Neural cell (in vitro differentiated cells): ENCODE data around the gene ZDHHC3. TPM values are rescaled to one million over a fixed set of nuclear protein-coding genes. Genes with fewer than 3 reads are reported as not detected.

Experiments used
- H2AFZ ChIP-seq: fragments of 200-600, 300-800 bp; sonication (generic), shearing (Covaris generic); 2 replicates; pipeline ENCODE4 v1.6.0; 2014; ENCODE audit warnings: low read depth, mild to moderate bottlenecking, antibody characterized with exemption, low read length, moderate library complexity
- H3F3A ChIP-seq: fragments of 200-600 bp; shearing (Covaris generic); 2 replicates; pipeline ENCODE4 v1.6.1; 2016; ENCODE audit warnings: mild to moderate bottlenecking, moderate library complexity, mixed read lengths, antibody characterized with exemption, low read length; ENCODE audit not compliant: insufficient read depth, poor library complexity, severe bottlenecking
- H3K27ac ChIP-seq: fragments of 200-600, 300-800 bp; sonication (generic), shearing (Covaris generic); 2 replicates; pipeline ENCODE4 v1.5.1; 2014; ENCODE audit warnings: mild to moderate bottlenecking, low read length, moderate library complexity
- H3K27me3 ChIP-seq: fragments of 300-800, 200-600 bp; sonication (generic), shearing (Covaris generic); 2 replicates; pipeline ENCODE4 v1.6.0; 2014; ENCODE audit warnings: mild to moderate bottlenecking, low read depth, low read length, moderate library complexity; ENCODE audit not compliant: insufficient read depth
- H3K36me3 ChIP-seq: fragments of 300-800, 200-600 bp; sonication (generic), shearing (Covaris generic); 2 replicates; pipeline ENCODE4 v1.5.1; 2014; ENCODE audit warnings: mild to moderate bottlenecking, antibody characterized with exemption, low read length, moderate library complexity; ENCODE audit not compliant: insufficient read depth
- H3K4me2 ChIP-seq: fragments of 300-800, 200-600 bp; sonication (generic), shearing (Covaris generic); 2 replicates; pipeline ENCODE4 v1.6.0; 2014; ENCODE audit warnings: mild to moderate bottlenecking, low read length
- H3K4me3 ChIP-seq: fragments of 300-800, 200-600 bp; sonication (generic), shearing (Covaris generic); 2 replicates; pipeline ENCODE4 v1.5.1; 2014; ENCODE audit warnings: mild to moderate bottlenecking, low read length, moderate library complexity
- H3K79me2 ChIP-seq: fragments of 200-600 bp; shearing (Covaris generic); replicated peaks from 2 replicates; pipeline ENCODE4 v1.6.0; 2014; ENCODE audit warnings: mild to moderate bottlenecking, low read length, moderate library complexity; ENCODE audit not compliant: insufficient read depth
- H3K9ac ChIP-seq: fragments of 300-800, 200-600 bp; sonication (generic), shearing (Covaris generic); 2 replicates; pipeline ENCODE4 v1.6.1; 2016; ENCODE audit warnings: mild to moderate bottlenecking, low read length, mixed read lengths
- H3K9me2 ChIP-seq: fragments of 200-600 bp; shearing (Covaris generic); 2 replicates; pipeline ENCODE4 v1.6.1; 2016; ENCODE audit warnings: mild to moderate bottlenecking, low read length, mixed read lengths; ENCODE audit not compliant: insufficient read depth
- H3K9me3 ChIP-seq: fragments of 200-600, 300-800 bp; sonication (generic), shearing (Covaris generic); 2 replicates; pipeline ENCODE4 v1.6.1; 2016; ENCODE audit warnings: mild to moderate bottlenecking, mixed run types, low read length, moderate library complexity, mixed read lengths
- H4K20me1 ChIP-seq: fragments of 200-600 bp; shearing (Covaris generic); 2 replicates; pipeline ENCODE4 v1.6.1; 2016; ENCODE audit warnings: mild to moderate bottlenecking, mixed run types; ENCODE audit not compliant: insufficient read depth
- CTCF ChIP-seq: fragments of 450-650 bp; IDR thresholded peaks from 2 replicates; pipeline ENCODE4 v1.5.1; 2014; ENCODE audit warnings: antibody characterized with exemption, mild to moderate bottlenecking, moderate library complexity; ENCODE audit not compliant: poor library complexity, severe bottlenecking
- EP300 ChIP-seq: fragments of 450-650 bp; conservative IDR thresholded peaks from 2 replicates; pipeline ENCODE4 v1.6.1; 2014; ENCODE audit warnings: antibody characterized with exemption, mild to moderate bottlenecking, moderate library complexity; ENCODE audit not compliant: poor library complexity, severe bottlenecking
- EZH2 ChIP-seq: fragments of 200-600, 300-800 bp; shearing (Covaris generic), sonication (generic); IDR thresholded peaks from 2 replicates; pipeline ENCODE4 v1.6.1; 2014; ENCODE audit warnings: antibody characterized with exemption, low read length, borderline replicate concordance, mild to moderate bottlenecking; ENCODE audit not compliant: insufficient read depth, poor library complexity, severe bottlenecking
- MXI1 ChIP-seq: fragments of 450-650 bp; conservative IDR thresholded peaks from 2 replicates; pipeline ENCODE4 v1.6.1; 2014; ENCODE audit warnings: antibody characterized with exemption, mild to moderate bottlenecking; ENCODE audit not compliant: poor library complexity, severe bottlenecking
- POLR2AphosphoS5 ChIP-seq: IDR thresholded peaks from 2 replicates; pipeline ENCODE4 v1.6.1; 2012
- RAD21 ChIP-seq: fragments of 450-650 bp; conservative IDR thresholded peaks from 2 replicates; pipeline ENCODE4 v1.6.1; 2014; ENCODE audit warnings: antibody characterized with exemption, mild to moderate bottlenecking, moderate library complexity
- REST ChIP-seq: IDR thresholded peaks from 2 replicates; pipeline ENCODE4 v1.6.1; 2012; ENCODE audit warnings: borderline replicate concordance
- SMC3 ChIP-seq: fragments of 450-650 bp; conservative IDR thresholded peaks from 2 replicates; pipeline ENCODE4 v1.6.1; 2014; ENCODE audit warnings: antibody characterized with exemption, mild to moderate bottlenecking, moderate library complexity; ENCODE audit not compliant: poor library complexity
- TAF1 ChIP-seq: IDR thresholded peaks from 2 replicates; pipeline ENCODE4 v1.6.1; 2012; ENCODE audit warnings: low read depth
- polyA plus RNA-seq: library from polyadenylated mRNA; depleted of rRNA; stranded (reverse); fragments of >200 nt; gene quantifications from 2 replicates; pipeline ENCODE4 v1.2.3, GENCODE V29; 2014

ZDHHC3 gene
- polyA plus RNA-seq, 1 donor from 2014 or later: 35.8 TPM

- H3K36me3 ChIP-seq: no peaks in the 10 kb centered on the region
- no peak overlapping the region for H3K27ac ChIP-seq
- H3K9me3 ChIP-seq: no peaks in the 10 kb centered on the region
- TF ChIP-seq SMC3: no peak
- no peak for TF ChIP-seq TAF1
- TF ChIP-seq CTCF: no peak
- no peak for TF ChIP-seq REST
- TF ChIP-seq RAD21: no peak
- no peak for TF ChIP-seq EP300
- no peak for TF ChIP-seq EZH2
- TF ChIP-seq MXI1: no peak
- TF ChIP-seq POLR2AphosphoS5: no peak
- no peak overlapping the region for H3K4me2 ChIP-seq
- H2AFZ ChIP-seq: no peak overlapping the region
- H3K4me3 ChIP-seq: no peak overlapping the region
- no peaks in the 10 kb centered on the region for H4K20me1 ChIP-seq
- H3F3A ChIP-seq: no peaks in the 10 kb centered on the region
- H3K9ac ChIP-seq: no peak overlapping the region
- peaks cover 6% of the 10 kb centered on the region for H3K79me2 ChIP-seq
- no peaks in the 10 kb centered on the region for H3K27me3 ChIP-seq
- no peaks in the 10 kb centered on the region for H3K9me2 ChIP-seq
These were observed 17.6 kb downstream of the ZDHHC3 start for GRCh38 chr3:44958386-44958785.

GRCh38 chr3:44957986-44958385 lies 18.0 kb downstream of the ZDHHC3 start:
- Histone ChIP-seq H3K4me3 (no peak overlapping the region), H3K79me2 (peaks cover 5% of the 10 kb centered on the region), H2AFZ (no peak overlapping the region), H3K9me2 (no peaks in the 10 kb centered on the region), H3K27ac (no peak overlapping the region), H3F3A (no peaks in the 10 kb centered on the region), H3K27me3 (no peaks in the 10 kb centered on the region), H3K9ac (no peak overlapping the region), H3K36me3 (no peaks in the 10 kb centered on the region), H3K9me3 (no peaks in the 10 kb centered on the region), H4K20me1 (no peaks in the 10 kb centered on the region), H3K4me2 (no peak overlapping the region)
- TF ChIP-seq SMC3 (no peak), REST (no peak), EP300 (no peak), TAF1 (no peak), MXI1 (no peak), RAD21 (no peak), CTCF (no peak), EZH2 (no peak), POLR2AphosphoS5 (no peak)
